PC-9 (cell line): Measurements from ENCODE around the gene ANXA2. TPM values are rescaled to one million over a fixed set of nuclear protein-coding genes. Genes with fewer than 3 reads are reported as not detected.

Source experiments
- BruUV-seq: library from RNA; stranded (reverse); fragments of 400-500 nt; replicated peaks from 2 replicates; lab custom pipeline; 2021; lab: Mats Ljungman, UMichigan
- CTCF ChIA-PET: fragments of 300-600 bp; sonication (Branson Sonifier 250); formaldehyde crosslinking; loops from one replicate; lab custom pipeline; 2022; ENCODE audit warnings: antibody characterized with exemption; lab: Charles Lee
- POLR2A ChIA-PET: fragments of 300-600 bp; sonication (Branson Sonifier 250); formaldehyde crosslinking; loops from one replicate; lab custom pipeline; 2022; ENCODE audit warnings: antibody characterized with exemption; ENCODE audit not compliant: unreplicated experiment; lab: Charles Lee
- DNase-seq, 2 experiments: peaks; one replicate each; pipeline versions ENCODE4 v3.0.0 to v3.0.0-alpha.2; 2015 to 2022; ENCODE audit warnings: mixed read lengths in 1 of 2
- H2AFZ ChIP-seq: fragments of 200-600 bp; sonication (generic); 2 replicates; pipeline ENCODE4 v1.8.1; 2017; ENCODE audit warnings: antibody characterized with exemption
- H3F3A ChIP-seq: fragments of 200-600 bp; sonication (generic); 2 replicates; pipeline ENCODE4 v1.8.1; 2017; ENCODE audit warnings: antibody characterized with exemption, mild to moderate bottlenecking, low read depth; ENCODE audit not compliant: insufficient read depth
- H3K27ac ChIP-seq: fragments of 200-600 bp; sonication (generic); 2 replicates; pipeline ENCODE4 v1.6.1; 2016; ENCODE audit warnings: mixed run types
- H3K27me3 ChIP-seq: fragments of 200-600 bp; sonication (generic); 2 replicates; pipeline ENCODE4 v1.6.1; 2016; ENCODE audit warnings: low read depth, mixed run types; ENCODE audit not compliant: insufficient read depth
- H3K36me3 ChIP-seq: fragments of 200-600 bp; sonication (generic); 2 replicates; pipeline ENCODE4 v1.6.1; 2016; ENCODE audit warnings: low read depth, mixed run types
- H3K4me1 ChIP-seq: fragments of 200-600 bp; sonication (generic); replicated peaks from 2 replicates; pipeline ENCODE4 v1.6.1; 2016; ENCODE audit warnings: mixed run types; ENCODE audit not compliant: insufficient read depth
- H3K4me2 ChIP-seq: fragments of 200-600 bp; sonication (generic); 2 replicates; pipeline ENCODE4 v1.6.1; 2017; ENCODE audit warnings: mixed run types
- H3K4me3 ChIP-seq: fragments of 200-600 bp; sonication (generic); 2 replicates; pipeline ENCODE4 v1.6.1; 2016; ENCODE audit warnings: mixed run types
- H3K79me2 ChIP-seq: fragments of 200-600 bp; sonication (generic); 2 replicates; pipeline ENCODE4 v1.6.1; 2017; ENCODE audit warnings: low read depth, mixed run types
- H3K9me2 ChIP-seq: fragments of 200-600 bp; sonication (generic); 2 replicates; pipeline ENCODE4 v1.8.1; 2017; ENCODE audit warnings: mild to moderate bottlenecking; ENCODE audit not compliant: insufficient read depth
- H3K9me3 ChIP-seq: fragments of 200-600 bp; sonication (generic); 2 replicates; pipeline ENCODE4 v1.8.1; 2016; ENCODE audit warnings: low read depth; ENCODE audit not compliant: insufficient read depth
- H4K20me1 ChIP-seq: fragments of 200-600 bp; sonication (generic); 2 replicates; pipeline ENCODE4 v1.8.1; 2017; ENCODE audit not compliant: insufficient read depth
- EZH2 ChIP-seq: fragments of 200-600 bp; sonication (generic); IDR thresholded peaks from 2 replicates; pipeline ENCODE4 v1.8.0; 2017; ENCODE audit warnings: antibody characterized with exemption, low read depth
- intact Hi-C: fragments of 100-400 bp; cut with micrococcal nuclease; formaldehyde crosslinking; loops from one replicate; pipeline ENCODE4 v1.10.0; 2022; ENCODE audit not compliant: unreplicated experiment
- total RNA-seq: library from RNA; stranded (reverse); gene quantifications from 2 replicates; pipeline ENCODE4 v1.2.3, GENCODE V29; 2021
- TF ChIP-seq, protein P1 (sequence below): fragments of 200-600 bp; sonication (generic); conservative IDR thresholded peaks from 2 replicates; pipeline ENCODE4 v1.6.1; 2017; ENCODE audit warnings: mixed run types, antibody characterized with exemption, mild to moderate bottlenecking, moderate library complexity

Gene ANXA2
- total RNA-seq, 1 experiment from 2014 or later, result 1,720 TPM

DNA sequence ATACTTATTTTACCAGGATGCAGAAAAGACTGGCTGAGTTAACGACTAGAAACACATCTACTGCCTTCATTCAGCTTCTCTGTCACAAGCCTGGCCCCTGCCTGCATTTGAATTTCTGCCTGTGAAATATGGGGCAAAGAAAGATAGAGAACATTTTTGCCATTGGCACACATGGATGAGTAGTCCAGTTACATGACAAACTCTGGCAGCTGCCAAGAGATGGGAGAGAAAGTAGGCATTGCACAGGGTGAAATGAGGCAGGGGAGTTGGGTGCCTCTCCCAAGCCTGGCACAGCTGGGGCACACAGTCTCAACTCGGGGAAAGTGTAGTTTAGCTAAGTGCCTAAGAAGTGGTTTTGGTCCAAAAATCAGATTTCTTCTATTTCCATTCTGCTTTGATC, 24.0 kb downstream of the ANXA2 start:
- H3K27me3 ChIP-seq, result no peaks in the 10 kb centered on the region
- H3K27ac ChIP-seq, result peak overlapping the region; percentile 97
- no peaks in the 10 kb centered on the region for H3K9me3 ChIP-seq
- intact Hi-C loops, result loop anchor here (1.0 to 5.0 kb wide), 4 partner anchors 20 to 1096 kb away; no protein-coding TSS in a partner anchor
- peak overlapping the region; percentile 56 for H3K4me2 ChIP-seq
- POLR2A ChIA-PET, result interaction anchor here (0.6 kb wide), 1 partner anchor 11 kb away, joined by 15 read pairs; no protein-coding TSS in a partner anchor
- peaks cover 68% of the 10 kb centered on the region for H3K79me2 ChIP-seq
- H3K9me2 ChIP-seq, result no peaks in the 10 kb centered on the region
- H3K4me3 ChIP-seq, result no peak overlapping the region
- TF ChIP-seq EZH2, result no peak
- TF ChIP-seq, protein P1, sequence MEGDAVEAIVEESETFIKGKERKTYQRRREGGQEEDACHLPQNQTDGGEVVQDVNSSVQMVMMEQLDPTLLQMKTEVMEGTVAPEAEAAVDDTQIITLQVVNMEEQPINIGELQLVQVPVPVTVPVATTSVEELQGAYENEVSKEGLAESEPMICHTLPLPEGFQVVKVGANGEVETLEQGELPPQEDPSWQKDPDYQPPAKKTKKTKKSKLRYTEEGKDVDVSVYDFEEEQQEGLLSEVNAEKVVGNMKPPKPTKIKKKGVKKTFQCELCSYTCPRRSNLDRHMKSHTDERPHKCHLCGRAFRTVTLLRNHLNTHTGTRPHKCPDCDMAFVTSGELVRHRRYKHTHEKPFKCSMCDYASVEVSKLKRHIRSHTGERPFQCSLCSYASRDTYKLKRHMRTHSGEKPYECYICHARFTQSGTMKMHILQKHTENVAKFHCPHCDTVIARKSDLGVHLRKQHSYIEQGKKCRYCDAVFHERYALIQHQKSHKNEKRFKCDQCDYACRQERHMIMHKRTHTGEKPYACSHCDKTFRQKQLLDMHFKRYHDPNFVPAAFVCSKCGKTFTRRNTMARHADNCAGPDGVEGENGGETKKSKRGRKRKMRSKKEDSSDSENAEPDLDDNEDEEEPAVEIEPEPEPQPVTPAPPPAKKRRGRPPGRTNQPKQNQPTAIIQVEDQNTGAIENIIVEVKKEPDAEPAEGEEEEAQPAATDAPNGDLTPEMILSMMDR, result no peak
- H2AFZ ChIP-seq, result no peak overlapping the region
- no peaks in the 10 kb centered on the region for H4K20me1 ChIP-seq
- H3K4me1 ChIP-seq, result peaks cover 49% of the 10 kb centered on the region
- no peak for DNase-seq
- CTCF ChIA-PET, result no interaction called here
- peaks cover 32% of the 10 kb centered on the region for H3F3A ChIP-seq
- no peaks in the 10 kb centered on the region for H3K36me3 ChIP-seq
- BruUV-seq, result TSS peak; percentile 31

DNA sequence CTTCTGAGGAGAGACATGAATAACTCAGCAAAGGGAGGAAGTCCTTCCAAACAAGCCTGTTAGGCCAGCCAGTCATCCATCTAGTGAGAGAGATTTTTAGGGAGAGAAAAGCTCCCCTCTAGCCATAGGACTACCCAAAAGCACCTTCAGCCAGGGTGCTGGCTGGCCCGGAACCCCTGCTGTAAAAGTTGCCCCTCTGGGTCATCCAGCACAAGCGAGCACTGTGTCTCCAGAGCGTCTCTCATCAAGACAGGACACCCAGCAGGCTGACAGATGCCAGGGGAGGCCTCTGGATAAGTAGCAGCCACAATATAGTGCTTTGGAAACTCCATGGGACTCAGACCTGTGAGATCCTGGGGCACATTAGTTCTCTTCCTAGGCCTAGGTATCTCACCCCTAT, 24.5 kb downstream of the ANXA2 start:
- CTCF ChIA-PET, result no interaction called here
- POLR2A ChIA-PET, result interaction anchor here (0.6 kb wide), 1 partner anchor 11 kb away, joined by 15 read pairs; no protein-coding TSS in a partner anchor
- no peaks in the 10 kb centered on the region for H4K20me1 ChIP-seq
- peaks cover 32% of the 10 kb centered on the region; the same call in 1 of the 2 replicates for H3F3A ChIP-seq
- H3K4me1 ChIP-seq, result peaks cover 49% of the 10 kb centered on the region
- H3K4me2 ChIP-seq, result peak overlapping the region; percentile 56; the same call in 1 of the 2 replicates
- H3K9me3 ChIP-seq, result no peaks in the 10 kb centered on the region
- no peak overlapping the region for H3K4me3 ChIP-seq
- no TSS peak for BruUV-seq
- H3K36me3 ChIP-seq, result no peaks in the 10 kb centered on the region
- no peak overlapping the region for H2AFZ ChIP-seq
- no peaks in the 10 kb centered on the region for H3K9me2 ChIP-seq
- peak overlapping the region; percentile 97 for H3K27ac ChIP-seq
- H3K79me2 ChIP-seq, result peaks cover 69% of the 10 kb centered on the region
- TF ChIP-seq, protein P1, result no peak
- no peak for TF ChIP-seq EZH2
- DNase-seq, result no peak
- intact Hi-C loops, result loop anchor here (5.0 kb wide), 2 partner anchors 546 to 1096 kb away; no protein-coding TSS in a partner anchor
- H3K27me3 ChIP-seq, result no peaks in the 10 kb centered on the region

DNA sequence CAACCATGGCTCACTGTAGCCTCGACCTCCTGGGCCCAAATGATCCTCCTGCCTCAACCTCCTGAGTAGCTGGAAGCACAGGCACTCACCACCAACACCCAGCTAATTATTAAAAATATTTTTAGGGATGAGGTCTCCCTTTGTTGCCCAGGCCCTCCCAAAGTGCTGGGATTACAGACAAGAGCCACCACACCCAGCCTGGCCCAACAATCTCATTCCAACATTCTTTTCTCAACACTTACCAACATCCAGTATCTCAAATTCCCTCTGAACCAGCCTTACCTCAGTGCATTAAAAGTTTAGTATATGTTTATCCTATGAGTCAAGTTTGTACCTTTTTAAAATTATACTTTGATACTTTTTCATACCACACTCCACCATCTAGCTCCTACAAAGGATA, 25.0 kb downstream of the ANXA2 start:
- Histone ChIP-seq H3K79me2 (peaks cover 64% of the 10 kb centered on the region), H3K4me1 (peaks cover 49% of the 10 kb centered on the region), H3K36me3 (no peaks in the 10 kb centered on the region), H4K20me1 (no peaks in the 10 kb centered on the region), H3K9me3 (no peaks in the 10 kb centered on the region), H3K27ac (peak overlapping the region; percentile 97), H3K9me2 (no peaks in the 10 kb centered on the region), H3K4me3 (no peak overlapping the region), H3F3A (peaks cover 28% of the 10 kb centered on the region; the same call in 1 of the 2 replicates), H3K27me3 (no peaks in the 10 kb centered on the region), H3K4me2 (peak overlapping the region; percentile 56; the same call in 1 of the 2 replicates), H2AFZ (no peak overlapping the region)
- no TSS peak for BruUV-seq
- intact Hi-C loops, result loop anchor here (5.0 kb wide), 2 partner anchors 545 to 1095 kb away; no protein-coding TSS in a partner anchor
- ChIA-PET POLR2A (interaction anchor here (0.7 kb wide), 1 partner anchor 26 kb away, joined by 10 read pairs; no protein-coding TSS in a partner anchor), CTCF (no interaction called here)
- no peak for TF ChIP-seq EZH2
- TF ChIP-seq, protein P1, result no peak
- no peak for DNase-seq
